ENCODE data around the gene SPTLC3.

DNA sequence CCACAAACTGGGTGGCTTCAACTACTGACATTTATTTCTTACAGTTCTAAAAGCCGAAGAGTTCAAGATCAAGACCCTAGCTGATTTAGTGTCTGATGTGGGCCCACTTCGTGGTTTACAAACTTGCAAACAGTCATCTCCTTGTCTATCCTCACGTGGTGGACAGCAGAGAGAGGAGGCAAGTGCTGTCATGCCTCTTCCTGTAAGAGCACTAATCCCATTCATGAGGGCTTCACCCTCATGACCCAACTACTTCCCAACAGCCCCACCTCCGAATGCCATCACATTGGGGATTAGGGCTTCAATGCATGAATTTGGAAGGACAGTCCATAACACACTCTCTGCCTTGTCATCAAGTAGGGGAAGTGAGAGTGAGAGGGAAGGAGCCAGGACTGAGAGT is 196.7 kb downstream of the SPTLC3 start:
- no peak for TF ChIP-seq CTCF (IDR thresholded peaks at IDR 0.05; ENCODE audit: insufficient read depth, low read length)
- no peak for TF ChIP-seq SPI1 (IDR thresholded peaks at IDR 0.05; ENCODE audit: borderline replicate concordance, low read depth)

Data from HL-60 (cell line).